Upper lobe of right lung (tissue), 1 donor: ENCODE results near the gene DEGS2. TPM values are rescaled to one million over a fixed set of nuclear protein-coding genes. Genes with fewer than 3 reads are reported as not detected.

Experiments
- ATAC-seq: fragments of 200-7000 bp; cut with Tn5 transposase; one replicate; pipeline ENCODE4 v1.9.1; 2020; ENCODE audit warnings: mild to moderate bottlenecking, moderate library complexity
- DNase-seq: peaks from one replicate; pipeline ENCODE4 v3.0.0-alpha.2; 2020
- H3K27ac ChIP-seq: fragments of 200-600 bp; one replicate; pipeline ENCODE4 v1.8.0; 2022
- H3K27me3 ChIP-seq: fragments of 200-600 bp; one replicate; pipeline ENCODE4 v1.8.0; 2022; ENCODE audit warnings: mild to moderate bottlenecking
- H3K36me3 ChIP-seq: fragments of 200-600 bp; one replicate; pipeline ENCODE4 v1.8.0; 2022
- H3K4me1 ChIP-seq: fragments of 200-600 bp; one replicate; pipeline ENCODE4 v1.8.0; 2022
- H3K4me3 ChIP-seq: fragments of 200-600 bp; one replicate; pipeline ENCODE4 v1.8.0; 2022; ENCODE audit warnings: mild to moderate bottlenecking
- H3K9me3 ChIP-seq: fragments of 200-600 bp; one replicate; pipeline ENCODE4 v1.8.0; 2022
- CTCF ChIP-seq: fragments of 200-600 bp; IDR thresholded peaks from one replicate; pipeline ENCODE4 v1.8.0; 2022; ENCODE audit warnings: antibody characterized with exemption
- intact Hi-C: fragments of 100-400 bp; cut with DNase I; formaldehyde crosslinking; loops from one replicate; pipeline ENCODE4 v1.11.0; 2022
- total RNA-seq: library from RNA; stranded (reverse); fragmentation: NEBNext Ultra II Directional; extraction: Animal tissue kit (Norgen Biotek cat#: 25700); gene quantifications from one replicate; pipeline ENCODE4 v1.2.1, GENCODE V29; 2021
- donor health status: DM: no; HTN: yes; CAD: no; lungs with severe emphysema.

The DEGS2 gene
- total RNA-seq, 1 donor from 2014 or later, result 1.7 TPM

DNA sequence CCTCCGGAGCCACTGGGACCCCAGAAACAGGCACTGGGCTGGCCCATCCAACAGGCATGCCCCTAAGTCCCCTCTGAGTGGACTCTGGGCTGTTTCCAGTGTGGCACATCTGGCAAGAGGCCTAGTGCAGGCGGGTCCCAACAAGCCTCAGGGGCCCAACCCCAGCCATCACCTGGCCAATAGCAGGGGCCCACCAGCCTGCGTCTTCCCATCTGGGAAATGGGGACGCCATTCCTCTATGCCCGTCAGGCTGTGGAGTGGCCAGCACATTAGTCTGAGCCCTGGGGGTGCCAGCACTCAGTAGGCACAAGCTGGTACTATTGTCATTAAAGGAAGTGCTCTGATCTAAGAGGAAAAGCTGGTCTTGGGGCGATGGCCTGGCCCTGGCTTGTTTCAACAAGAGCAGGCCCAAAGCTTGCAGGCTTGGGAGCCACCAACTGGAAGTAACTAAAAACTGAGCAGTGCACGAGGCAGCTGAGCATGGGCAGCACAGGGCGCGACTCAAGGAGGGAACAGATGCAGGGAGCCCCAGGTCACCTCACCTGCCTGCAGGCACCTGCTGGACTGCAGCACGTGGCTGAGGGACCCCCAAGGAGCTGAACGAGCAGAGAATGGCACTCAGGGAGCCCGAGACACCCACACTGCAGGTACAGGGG is 8.4 kb downstream of the DEGS2 start:
- Histone ChIP-seq H3K27ac (no peak overlapping the region), H3K36me3 (no peaks in the 10 kb centered on the region), H3K4me3 (no peak overlapping the region), H3K4me1 (peaks cover 10% of the 10 kb centered on the region), H3K9me3 (peaks cover 6% of the 10 kb centered on the region), H3K27me3 (no peaks in the 10 kb centered on the region)
- intact Hi-C loops, result no loop called here
- DNase-seq (no peak), ATAC-seq (no peak)
- no peak for TF ChIP-seq CTCF

DNA sequence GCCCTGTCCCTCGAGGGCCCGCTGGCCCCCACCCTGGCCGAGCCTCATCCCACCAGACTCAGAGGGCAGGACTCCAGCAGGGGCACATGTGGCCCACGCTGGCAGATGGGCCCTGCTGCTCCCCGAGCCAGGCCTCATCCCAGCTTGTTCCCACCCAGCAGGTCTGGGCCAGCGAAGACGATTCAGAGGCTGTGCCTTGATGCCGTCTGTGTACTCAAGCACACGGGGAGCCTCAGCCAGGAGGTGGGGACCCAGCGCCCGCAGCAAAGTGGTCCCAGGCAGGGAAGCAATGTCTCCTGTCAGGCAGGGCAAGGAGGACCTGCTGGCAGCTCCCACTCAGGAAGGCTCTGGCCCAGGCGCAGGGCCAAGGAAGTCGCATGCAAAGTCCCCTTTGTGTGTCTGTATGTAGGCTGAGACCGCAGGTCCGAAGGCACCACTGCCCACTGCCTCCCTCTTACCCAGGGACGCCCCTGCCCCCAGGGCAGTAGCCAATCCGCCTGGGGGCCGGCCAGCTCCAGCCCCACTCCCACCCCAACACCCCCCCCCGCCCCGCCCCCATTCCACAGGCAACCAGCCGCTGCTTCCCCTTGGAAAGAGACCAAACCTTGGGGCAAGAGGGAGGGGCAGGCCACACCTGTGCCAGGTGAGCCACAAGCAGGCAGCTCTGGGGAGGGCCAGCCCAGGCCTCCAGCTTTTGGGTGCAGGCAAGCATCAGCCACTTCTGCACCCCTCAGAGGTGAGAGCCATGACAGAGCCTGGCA is 9.4 kb downstream of the DEGS2 start:
- ATAC-seq (peak; percentile 13), DNase-seq (no peak)
- no peak overlapping the region for H3K4me3 ChIP-seq
- H3K36me3 ChIP-seq, result no peaks in the 10 kb centered on the region
- no peak overlapping the region for H3K27ac ChIP-seq
- H3K4me1 ChIP-seq, result peaks cover 12% of the 10 kb centered on the region
- no peak for TF ChIP-seq CTCF
- H3K9me3 ChIP-seq, result peaks cover 5% of the 10 kb centered on the region
- intact Hi-C loops, result no loop called here
- no peaks in the 10 kb centered on the region for H3K27me3 ChIP-seq

- Histone ChIP-seq H3K27ac (no peak overlapping the region), H3K4me3 (no peak overlapping the region), H3K27me3 (no peaks in the 10 kb centered on the region), H3K36me3 (peaks cover 1% of the 10 kb centered on the region), H3K4me1 (peaks cover 19% of the 10 kb centered on the region), H3K9me3 (no peaks in the 10 kb centered on the region)
- intact Hi-C loops, result no loop called here
- ATAC-seq, result no peak
- TF ChIP-seq CTCF, result no peak
- no peak for DNase-seq
Measured at GRCh38 chr14:100148837-100149731, 10.4 kb downstream of the DEGS2 start.

GRCh38 chr14:100147691-100148464 is 11.6 kb downstream of the DEGS2 start:
- ATAC-seq (no peak), DNase-seq (no peak)
- TF ChIP-seq CTCF, result no peak
- H3K9me3 ChIP-seq, result no peaks in the 10 kb centered on the region
- peaks cover 12% of the 10 kb centered on the region for H3K36me3 ChIP-seq
- no peak overlapping the region for H3K4me3 ChIP-seq
- H3K27ac ChIP-seq, result no peak overlapping the region
- intact Hi-C loops, result no loop called here
- no peaks in the 10 kb centered on the region for H3K27me3 ChIP-seq
- peaks cover 25% of the 10 kb centered on the region for H3K4me1 ChIP-seq

DNA sequence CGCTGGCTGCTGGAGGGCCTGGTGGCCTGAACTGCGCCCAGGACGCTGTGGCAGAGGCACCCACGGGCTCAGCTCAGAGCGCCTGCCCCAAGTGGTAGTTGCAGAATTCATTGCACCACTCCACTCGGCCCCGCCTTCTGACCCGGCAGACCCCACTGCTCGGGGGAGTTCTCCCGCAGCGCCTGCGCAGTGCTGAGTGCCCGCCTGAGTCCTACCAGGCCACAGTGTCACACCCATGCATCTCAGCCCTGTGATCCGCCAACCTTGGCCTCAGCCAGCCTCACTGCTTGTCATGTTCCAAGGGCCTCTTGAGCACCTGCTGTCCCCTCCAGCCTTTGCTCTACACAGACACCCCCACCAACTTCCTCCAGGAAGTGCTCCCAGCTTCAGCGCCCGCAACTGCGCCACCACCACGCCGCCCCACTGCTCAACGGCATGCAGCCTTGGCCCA is 12.2 kb downstream of the DEGS2 start:
- H3K36me3 ChIP-seq, result peaks cover 12% of the 10 kb centered on the region
- no peaks in the 10 kb centered on the region for H3K27me3 ChIP-seq
- no peak overlapping the region for H3K27ac ChIP-seq
- no peak for TF ChIP-seq CTCF
- DNase-seq (peak; percentile 80), ATAC-seq (peak; percentile 40)
- no peak overlapping the region for H3K4me3 ChIP-seq
- peaks cover 32% of the 10 kb centered on the region for H3K4me1 ChIP-seq
- H3K9me3 ChIP-seq, result no peaks in the 10 kb centered on the region
- intact Hi-C loops, result no loop called here
